Muscle of back (tissue), 11 donors: Measurements from ENCODE around the gene CAP2. TPM values are rescaled to one million over a fixed set of nuclear protein-coding genes. Genes with fewer than 3 reads are reported as not detected.
A peak's percentile ranks its signal among the peaks of the same experiment; 100 is the strongest.
"Not testable (repeated sequence)": the region's sequence is repeated elsewhere in the genome, so short reads cannot be mapped to it uniquely, and the experiment has no call there.

Experiments
- DNase-seq, 3 donors: peaks; one replicate each; pipeline versions ENCODE4 v3.0.0 to v3.0.0-alpha.2; 2013
- polyA plus RNA-seq, 10 donors: library from polyadenylated mRNA; unstranded; fragments of 120-200 nt; gene quantifications; one replicate each; pipeline ENCODE4 v1.2.1, GENCODE V29; 2013; ENCODE audit not compliant: insufficient read length in 10 of 10

CAP2 gene
- polyA plus RNA-seq, 10 donors = 123 to 253 (median 166) TPM

DNA sequence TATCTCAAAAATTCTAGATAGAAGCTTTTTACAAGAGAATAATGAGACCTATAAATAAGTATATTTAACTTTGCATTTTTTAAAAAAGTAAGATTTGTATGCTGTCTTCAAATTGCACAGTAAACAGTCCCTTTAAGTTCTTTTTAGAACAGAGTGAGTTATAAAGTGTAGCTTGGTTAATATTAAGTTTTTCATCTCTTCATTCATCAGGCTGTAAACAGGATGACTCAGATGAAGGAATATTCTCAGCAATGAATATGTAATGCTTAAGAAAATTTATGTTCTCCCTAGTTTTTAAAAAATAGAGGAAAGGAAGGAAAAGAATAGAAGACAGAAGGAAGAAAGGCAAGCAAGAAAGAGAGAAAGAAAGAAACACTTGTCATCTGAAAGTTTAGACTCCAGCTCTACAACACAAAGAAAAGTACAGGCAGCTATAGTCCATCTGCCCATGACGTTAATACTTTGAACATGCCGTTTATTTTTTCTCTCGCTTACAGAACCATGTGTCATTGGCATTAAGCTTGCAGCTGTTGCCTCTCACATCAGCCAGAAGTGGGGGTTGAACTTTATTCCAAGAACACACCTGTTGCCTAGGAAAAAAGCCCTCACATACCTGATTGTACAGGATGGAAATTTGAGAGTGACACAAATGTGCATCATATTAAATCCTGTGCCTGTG, 36.1 kb downstream of the CAP2 start:
- peak; percentile 71 to 87 (median 80) for DNase-seq

- DNase-seq = no peak
Observed at GRCh38 chr6:17431581-17431980, 38.2 kb downstream of the CAP2 start.

- no peak for DNase-seq
Observed at GRCh38 chr6:17432356-17432755, 39.0 kb downstream of the CAP2 start.

GRCh38 chr6:17439243-17439993, 46.0 kb downstream of the CAP2 start:
- no peak for DNase-seq

DNA sequence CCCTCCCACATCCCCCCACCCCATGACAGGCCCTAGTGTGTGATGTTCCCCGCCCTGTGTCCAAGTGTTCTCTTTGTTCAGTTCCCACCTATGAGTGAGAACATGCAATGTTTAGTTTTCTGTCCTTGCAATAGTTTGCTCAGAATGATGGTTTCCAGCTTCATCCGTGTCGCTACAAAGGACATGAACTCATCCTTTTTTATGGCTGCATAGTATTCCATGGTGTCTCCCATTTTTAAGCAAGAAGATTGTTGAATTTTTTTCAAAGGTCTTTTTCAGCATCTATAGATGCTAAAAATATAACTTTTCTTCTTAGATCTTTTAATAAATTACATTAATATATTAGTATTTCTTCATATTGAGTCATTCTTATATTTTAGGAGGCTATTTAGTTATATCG, 47.4 kb downstream of the CAP2 start:
- not testable (repeated sequence) for DNase-seq

DNA sequence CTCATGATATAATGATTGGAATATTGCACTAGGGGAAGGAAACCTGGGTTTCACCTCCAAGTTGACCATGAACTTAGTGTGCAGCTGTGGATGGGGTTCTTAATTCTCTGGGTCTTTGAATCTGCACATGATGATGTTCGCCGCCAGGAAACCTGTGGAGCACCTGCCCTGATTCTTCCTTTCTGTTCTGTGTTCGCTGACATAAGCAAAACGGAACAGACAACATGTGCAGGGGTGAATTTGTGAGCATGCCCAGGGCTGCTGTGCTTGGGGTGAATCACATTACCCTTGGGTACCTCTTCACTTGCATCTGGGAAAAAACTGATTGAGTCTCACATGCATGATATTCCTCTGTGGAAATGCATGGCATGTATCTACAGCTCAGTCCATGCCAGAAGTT, 48.8 kb downstream of the CAP2 start:
- DNase-seq = no peak

- DNase-seq = no peak
Observed at GRCh38 chr6:17446713-17447112, 53.3 kb downstream of the CAP2 start.

DNA sequence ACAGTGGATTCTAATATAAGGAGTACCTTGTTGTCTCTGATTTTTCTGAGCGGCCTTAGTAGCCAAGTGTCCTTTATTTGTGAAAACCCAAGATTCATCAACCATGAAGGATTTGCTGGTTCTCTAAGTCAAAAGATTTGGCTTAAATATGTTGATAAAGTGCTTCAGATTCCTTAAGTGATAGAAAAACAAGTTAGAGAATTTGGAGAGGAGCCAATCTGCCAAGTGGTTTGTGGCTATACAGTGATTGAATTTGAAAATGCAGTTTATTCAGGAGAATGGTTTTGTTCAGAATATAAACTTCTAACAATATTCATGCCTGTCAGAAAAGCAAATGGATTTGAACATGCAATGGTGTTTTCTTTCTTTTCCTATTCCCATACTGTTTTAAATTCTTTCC, 54.8 kb downstream of the CAP2 start:
- DNase-seq = no peak

- DNase-seq = no peak
Observed at GRCh38 chr6:17450397-17450796, 57.0 kb downstream of the CAP2 start.

GRCh38 chr6:17450832-17451231, 57.4 kb downstream of the CAP2 start:
- no peak for DNase-seq

- no peak for DNase-seq
Observed at GRCh38 chr6:17452096-17452495, 58.7 kb downstream of the CAP2 start.

DNA sequence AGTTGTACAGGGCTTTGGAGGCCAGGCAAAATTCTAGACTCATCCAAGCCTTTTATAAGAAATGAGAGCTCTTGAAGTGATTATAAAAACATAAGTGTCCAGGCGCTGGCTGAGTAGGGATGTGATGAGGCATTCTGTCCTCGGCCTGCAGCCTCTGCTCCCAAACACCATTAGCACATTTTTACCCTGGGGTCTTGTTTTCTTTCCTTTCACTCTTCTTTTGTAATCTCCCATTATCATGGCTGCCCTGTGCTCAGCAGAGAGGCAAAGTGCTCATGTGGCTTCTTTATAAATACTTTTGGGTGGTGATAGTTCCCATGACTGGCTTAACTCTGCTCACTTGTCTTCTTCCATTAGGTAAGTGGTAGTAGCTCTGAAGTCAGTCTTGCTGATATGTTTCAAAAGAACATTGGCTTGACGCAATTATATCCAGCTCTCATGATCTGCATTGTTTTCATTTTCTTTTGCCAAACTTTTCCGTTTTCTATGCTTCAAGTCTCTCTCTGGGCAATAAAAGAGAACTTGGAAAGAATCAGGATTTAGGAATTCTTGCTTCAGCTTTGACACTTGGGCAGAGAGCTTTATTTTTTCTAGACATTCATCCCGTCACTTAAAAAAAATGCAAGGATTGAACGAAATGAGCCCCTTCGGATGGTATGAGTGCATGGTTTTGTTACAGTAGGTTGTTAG, 61.1 kb downstream of the CAP2 start:
- DNase-seq = peak in 1 of 3 donors; percentile 32

GRCh38 chr6:17455919-17456318, 62.5 kb downstream of the CAP2 start:
- no peak for DNase-seq

DNA sequence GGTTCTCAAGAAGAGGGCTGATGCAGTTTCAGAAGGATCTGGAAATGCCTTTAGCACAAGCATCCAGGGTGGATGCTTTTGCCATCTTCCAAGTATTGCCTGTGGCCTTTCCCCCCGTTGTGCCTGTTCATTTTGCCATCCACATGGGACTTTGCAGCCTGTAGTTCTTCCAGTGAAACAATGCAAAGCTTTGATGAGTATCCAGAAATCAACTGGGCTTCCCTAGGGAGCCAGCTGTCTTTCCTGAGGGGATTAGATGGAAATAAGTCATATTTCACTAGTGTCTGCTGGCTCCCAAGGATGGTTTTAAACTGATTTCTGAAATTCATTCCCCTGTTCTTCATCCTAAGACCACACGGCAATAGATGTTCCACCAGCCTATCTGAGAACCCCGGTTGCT, 63.3 kb downstream of the CAP2 start:
- no peak for DNase-seq

DNA sequence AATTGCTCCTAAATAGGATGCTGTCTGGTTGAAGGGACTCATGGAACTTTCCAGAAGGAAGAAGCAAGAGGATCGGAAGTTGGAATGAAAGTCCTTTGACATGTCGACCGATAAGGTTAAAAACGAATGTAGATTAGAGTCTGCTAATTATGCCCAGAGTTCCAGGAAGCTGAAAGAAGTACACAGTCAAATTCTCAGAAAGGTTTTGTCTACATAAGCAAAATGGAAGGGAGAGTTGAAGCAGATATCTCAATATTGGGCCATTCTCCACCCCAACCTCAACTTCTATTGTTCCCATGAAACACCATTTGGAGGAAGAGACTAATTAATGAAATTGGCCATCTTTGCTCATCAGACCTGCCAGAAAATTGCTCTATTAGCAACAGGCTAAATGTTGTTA, 64.0 kb downstream of the CAP2 start:
- no peak for DNase-seq

- no peak for DNase-seq
Observed at GRCh38 chr6:17457956-17458355, 64.6 kb downstream of the CAP2 start.

GRCh38 chr6:17458966-17459365, 65.6 kb downstream of the CAP2 start:
- DNase-seq = no peak

DNA sequence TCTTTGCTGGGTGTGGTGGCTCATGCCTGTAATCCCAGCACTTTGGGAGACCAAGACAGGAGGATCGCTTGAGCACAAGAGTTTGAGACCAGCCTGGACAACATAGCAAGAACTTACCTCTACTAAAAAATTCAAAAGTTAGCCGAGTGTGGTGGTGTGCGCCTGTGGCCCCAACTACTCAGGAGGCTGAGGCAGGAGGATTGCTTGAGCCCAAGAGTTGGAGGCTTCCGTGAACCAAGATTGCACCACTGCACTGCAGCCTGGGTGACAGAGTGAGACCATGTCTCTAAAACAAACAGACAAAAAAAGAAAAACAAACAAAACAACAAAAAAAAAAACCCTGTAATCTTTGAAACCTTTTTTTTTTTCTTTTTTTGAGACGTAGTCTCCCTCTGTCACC, 67.5 kb downstream of the CAP2 start:
- DNase-seq = no peak

- DNase-seq = no peak
Observed at GRCh38 chr6:17466147-17466546, 72.8 kb downstream of the CAP2 start.

DNA sequence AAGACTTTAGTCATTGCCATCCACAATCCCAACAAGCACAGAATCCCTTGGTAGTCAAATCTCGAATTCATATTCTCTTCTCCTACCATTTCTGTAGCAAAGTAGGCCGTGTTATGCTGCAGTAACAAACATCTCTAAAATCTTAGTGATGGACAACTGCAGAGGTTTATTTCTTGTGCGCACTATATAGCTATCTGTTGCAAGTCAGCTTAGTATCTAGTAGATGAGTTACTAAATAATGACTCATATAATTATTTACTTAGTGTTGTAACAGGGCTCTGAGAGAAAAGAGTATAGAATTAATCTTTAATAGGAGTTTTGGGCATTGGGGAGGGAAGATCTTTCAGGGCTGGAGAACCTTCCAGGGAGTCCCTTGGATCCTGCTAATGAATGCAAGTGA, 73.3 kb downstream of the CAP2 start:
- DNase-seq = no peak

- DNase-seq = no peak
Observed at GRCh38 chr6:17469006-17469832, 75.8 kb downstream of the CAP2 start.
